Measurements from ENCODE around the gene NEIL3.

The NEIL3 gene

GRCh38 chr4:177371461-177371860 is 61.8 kb downstream of the NEIL3 start:
- no peak for DNase-seq

- DNase-seq, result no peak
Measured at GRCh38 chr4:177374966-177375365, 65.3 kb downstream of the NEIL3 start.

- no peak for DNase-seq
Measured at GRCh38 chr4:177375372-177375771, 65.7 kb downstream of the NEIL3 start.

GRCh38 chr4:177376024-177376423 is 66.3 kb downstream of the NEIL3 start:
- no peak for DNase-seq

- no peak for DNase-seq
Measured at GRCh38 chr4:177380730-177381287, 71.1 kb downstream of the NEIL3 start.

GRCh38 chr4:177381762-177382310 is 72.2 kb downstream of the NEIL3 start:
- DNase-seq, result no peak

- DNase-seq, result no peak
Measured at GRCh38 chr4:177384856-177385397, 75.3 kb downstream of the NEIL3 start.

- DNase-seq, result no peak
Measured at GRCh38 chr4:177385576-177386277, 76.1 kb downstream of the NEIL3 start.

GRCh38 chr4:177386278-177386815 is 76.7 kb downstream of the NEIL3 start:
- no peak for DNase-seq

GRCh38 chr4:177391287-177391686 is 81.6 kb downstream of the NEIL3 start:
- DNase-seq, result no peak

GRCh38 chr4:177391953-177392352 is 82.3 kb downstream of the NEIL3 start:
- DNase-seq, result no peak

- DNase-seq, result peak; percentile 35
Measured at GRCh38 chr4:177393236-177393635, 83.6 kb downstream of the NEIL3 start.

- DNase-seq, result no peak
Measured at GRCh38 chr4:177396352-177396751, 86.7 kb downstream of the NEIL3 start.

GRCh38 chr4:177400030-177400429 is 90.4 kb downstream of the NEIL3 start:
- DNase-seq, result no peak

GRCh38 chr4:177401658-177402273 is 92.1 kb downstream of the NEIL3 start:
- DNase-seq, result no peak

- no peak for DNase-seq
Measured at GRCh38 chr4:177403746-177404145, 94.1 kb downstream of the NEIL3 start.

- DNase-seq, result no peak
Measured at GRCh38 chr4:177404342-177404741, 94.7 kb downstream of the NEIL3 start.

GRCh38 chr4:177404986-177405385 is 95.3 kb downstream of the NEIL3 start:
- DNase-seq, result no peak

- no peak for DNase-seq
Measured at GRCh38 chr4:177405508-177405907, 95.8 kb downstream of the NEIL3 start.

- no peak for DNase-seq
Measured at GRCh38 chr4:177408023-177408422, 98.3 kb downstream of the NEIL3 start.

GRCh38 chr4:177410566-177410965 is 100.9 kb downstream of the NEIL3 start:
- DNase-seq, result no peak

- no peak for DNase-seq
Measured at GRCh38 chr4:177411996-177412395, 102.3 kb downstream of the NEIL3 start.
